ENCODE data around the gene SGCE. TPM values are rescaled to one million over a fixed set of nuclear protein-coding genes. Genes with fewer than 3 reads are reported as not detected.

The SGCE gene
- total and polyA plus RNA-seq, 9 of the 15 experiments (the other 6 are each of a cell fraction or from before 2014, with no cell fraction given): 0.09 to 0.46 (median 0.28) TPM; not detected in 5

DNA sequence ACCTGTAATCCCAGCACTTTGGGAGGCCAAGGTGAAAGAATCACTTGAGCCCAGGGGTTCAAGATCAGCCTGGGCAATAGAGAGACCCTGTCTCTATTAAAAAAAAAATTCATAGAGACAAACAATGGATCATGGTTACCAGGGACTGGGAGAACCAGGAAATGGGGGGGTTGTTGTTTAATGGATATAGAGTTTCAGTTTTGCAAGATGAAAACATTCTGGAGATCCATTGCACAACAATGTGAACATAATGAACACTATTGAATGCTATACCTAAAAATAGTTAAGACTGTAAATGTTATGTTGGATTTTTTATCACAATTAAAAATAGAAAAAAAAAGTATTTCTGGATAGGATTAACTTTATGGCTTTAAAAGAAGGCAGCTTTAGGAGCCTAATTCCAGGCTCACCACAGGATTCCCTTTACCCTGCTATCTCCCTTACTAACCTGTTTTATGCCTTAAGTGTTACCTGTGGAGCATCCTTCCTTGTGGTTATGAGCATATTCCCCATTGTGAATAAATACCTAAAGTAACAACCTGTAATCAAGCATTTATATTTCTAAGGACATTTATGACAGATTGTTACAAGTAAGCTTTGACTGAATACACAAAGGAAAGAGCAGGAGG lies 45.1 kb upstream of the SGCE start:
- H3K79me2 ChIP-seq (ENCODE audit: control insufficient read depth, insufficient read depth, low read length): no peaks in the 10 kb centered on the region
- DNase-seq (ENCODE audit: extremely low read depth in 1 of 4, low spot score in 3 of 4) (no peak), ATAC-seq (no peak), FAIRE-seq (no peak)
- H3K4me2 ChIP-seq (ENCODE audit: insufficient read depth, low read length): no peak overlapping the region
- H3K36me3 ChIP-seq (ENCODE audit: control insufficient read depth, insufficient read depth, low read length): no peaks in the 10 kb centered on the region
- POLR2A ChIA-PET: no interaction called here
- no peaks in the 10 kb centered on the region for H3K9me1 ChIP-seq (ENCODE audit: control insufficient read depth, insufficient read depth, low read length)
- CTCF ChIA-PET (ENCODE audit: low intra/inter-chr PET ratio): no interaction called here
- no peak overlapping the region for H3K27ac ChIP-seq (ENCODE audit: extremely low read depth, low read depth, low read length)
- BruUV-seq (replicated peaks): no TSS peak
- no peak overlapping the region for H2AFZ ChIP-seq (ENCODE audit: low read depth, low read length)
- in situ Hi-C loops (cut with MboI): no loop called here
- TF ChIP-seq ZNF134 (CRISPR knock-in tag; conservative IDR thresholded peaks at IDR 0.05) (no peak), HNRNPL (IDR thresholded peaks at IDR 0.05; ENCODE audit: low read depth, low read length) (no peak), ELF1 (tag; IDR thresholded peaks at IDR 0.05) (no peak), ARHGAP35 (IDR thresholded peaks at IDR 0.05; ENCODE audit: partially characterized antibody) (no peak), CAMTA2 (CRISPR knock-in tag; conservative IDR thresholded peaks at IDR 0.05) (no peak), MAZ (CRISPR knock-in tag; conservative IDR thresholded peaks at IDR 0.05 in 1 of 2, IDR thresholded peaks at IDR 0.05 in 1 of 2) (no peak)
- TF ChIP-seq, protein P1, sequence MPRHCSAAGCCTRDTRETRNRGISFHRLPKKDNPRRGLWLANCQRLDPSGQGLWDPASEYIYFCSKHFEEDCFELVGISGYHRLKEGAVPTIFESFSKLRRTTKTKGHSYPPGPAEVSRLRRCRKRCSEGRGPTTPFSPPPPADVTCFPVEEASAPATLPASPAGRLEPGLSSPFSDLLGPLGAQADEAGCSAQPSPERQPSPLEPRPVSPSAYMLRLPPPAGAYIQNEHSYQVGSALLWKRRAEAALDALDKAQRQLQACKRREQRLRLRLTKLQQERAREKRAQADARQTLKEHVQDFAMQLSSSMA (CRISPR knock-in tag; IDR thresholded peaks at IDR 0.05): no peak
- 0 out of 2 replicates have a peak, but pooled peaks cover 2% of the 10 kb centered on the region for H3K9me3 ChIP-seq (replicated peaks; ENCODE audit: control insufficient read depth, insufficient read depth, low read depth, low read length)
- no peak overlapping the region for H3K9ac ChIP-seq (ENCODE audit: insufficient read depth in 1 of 2, low read depth in 2 of 2, low read length in 2 of 2)
- H4K20me1 ChIP-seq (replicated peaks; ENCODE audit: control insufficient read depth, insufficient read depth, low read length): no peaks in the 10 kb centered on the region
- no peak overlapping the region for H3K4me3 ChIP-seq
- intact Hi-C loops (cut with micrococcal nuclease): loop anchor here (10.0 kb wide), 1 partner anchor 64 kb away; no protein-coding TSS in a partner anchor
- no peaks in the 10 kb centered on the region for H3K27me3 ChIP-seq (ENCODE audit: control insufficient read depth in 2 of 2, insufficient read depth in 2 of 2, low read length in 2 of 2)
- H3K4me1 ChIP-seq (replicated peaks in 1 of 2; ENCODE audit: control insufficient read depth in 2 of 2, insufficient read depth in 2 of 2, low read length in 2 of 2): no peaks in the 10 kb centered on the region
